Measurements from ENCODE around the gene PPARD. TPM values are rescaled to one million over a fixed set of nuclear protein-coding genes. Genes with fewer than 3 reads are reported as not detected.

Gene PPARD
- total RNA-seq, 4 donors from 2014 or later, result 1.5 to 26.6 (median 7.8) TPM

- no peak for TF ChIP-seq CTCF (IDR thresholded peaks at IDR 0.05)
- no peak for TF ChIP-seq POLR2A (IDR thresholded peaks at IDR 0.05)
- H3K27ac ChIP-seq, result no peak overlapping the region
- H3K9me3 ChIP-seq, result no peaks in the 10 kb centered on the region
- H3K4me1 ChIP-seq, result no peaks in the 10 kb centered on the region
- no peak for DNase-seq
- intact Hi-C loops (cut with DNase I; ENCODE audit: low total_unique reads), result no loop called here
- H3K36me3 ChIP-seq, result no peaks in the 10 kb centered on the region
- no peaks in the 10 kb centered on the region for H3K27me3 ChIP-seq
- H3K4me3 ChIP-seq, result no peak overlapping the region
Measured at GRCh38 chr6:35439308-35439707, 97.0 kb downstream of the PPARD start.

GRCh38 chr6:35441205-35441604 is 98.8 kb downstream of the PPARD start:
- no peak for DNase-seq
- TF ChIP-seq POLR2A (IDR thresholded peaks at IDR 0.05) (no peak), CTCF (IDR thresholded peaks at IDR 0.05) (no peak)

GRCh38 chr6:35441642-35442041 is 99.3 kb downstream of the PPARD start:
- Histone ChIP-seq H3K36me3 (no peaks in the 10 kb centered on the region), H3K27me3 (no peaks in the 10 kb centered on the region), H3K4me3 (no peak overlapping the region), H3K9me3 (no peaks in the 10 kb centered on the region), H3K27ac (no peak overlapping the region), H3K4me1 (no peaks in the 10 kb centered on the region)
- intact Hi-C loops (cut with DNase I; ENCODE audit: low total_unique reads), result no loop called here
- DNase-seq, result no peak
- TF ChIP-seq CTCF (IDR thresholded peaks at IDR 0.05), result no peak
- TF ChIP-seq POLR2A (IDR thresholded peaks at IDR 0.05), result no peak

More at GRCh38 chr6:35441205-35441604, 98.8 kb downstream of the PPARD start:
- Histone ChIP-seq H3K27me3 (no peaks in the 10 kb centered on the region), H3K36me3 (no peaks in the 10 kb centered on the region), H3K27ac (no peak overlapping the region), H3K4me3 (no peak overlapping the region), H3K9me3 (no peaks in the 10 kb centered on the region), H3K4me1 (no peaks in the 10 kb centered on the region)
- intact Hi-C loops (cut with DNase I; ENCODE audit: low total_unique reads), result no loop called here

GRCh38 chr6:35442693-35443092 is 100.3 kb downstream of the PPARD start:
- no peaks in the 10 kb centered on the region for H3K9me3 ChIP-seq
- no peaks in the 10 kb centered on the region for H3K27me3 ChIP-seq
- no peak for TF ChIP-seq POLR2A (IDR thresholded peaks at IDR 0.05)
- no peak for TF ChIP-seq CTCF (IDR thresholded peaks at IDR 0.05)
- no peaks in the 10 kb centered on the region for H3K4me1 ChIP-seq
- no peaks in the 10 kb centered on the region for H3K36me3 ChIP-seq
- intact Hi-C loops (cut with DNase I; ENCODE audit: low total_unique reads), result no loop called here
- no peak overlapping the region for H3K4me3 ChIP-seq
- no peak for DNase-seq
- H3K27ac ChIP-seq, result no peak overlapping the region

- DNase-seq, result no peak
Measured at GRCh38 chr6:35443341-35444030, 101.1 kb downstream of the PPARD start.

More at GRCh38 chr6:35443341-35444030, 101.1 kb downstream of the PPARD start:
- no peak for TF ChIP-seq CTCF (IDR thresholded peaks at IDR 0.05)
- TF ChIP-seq POLR2A (IDR thresholded peaks at IDR 0.05), result no peak
- intact Hi-C loops (cut with DNase I; ENCODE audit: low total_unique reads), result no loop called here
- Histone ChIP-seq H3K4me3 (no peak overlapping the region), H3K36me3 (no peaks in the 10 kb centered on the region), H3K27ac (no peak overlapping the region), H3K9me3 (no peaks in the 10 kb centered on the region), H3K4me1 (no peaks in the 10 kb centered on the region), H3K27me3 (no peaks in the 10 kb centered on the region)

All from uterus (tissue), 4 donors.